ENCODE measurements around the gene TRAM2. TPM values are rescaled to one million over a fixed set of nuclear protein-coding genes. Genes with fewer than 3 reads are reported as not detected.
A peak's percentile ranks its signal among the peaks of the same experiment; 100 is the strongest.

The TRAM2 gene
- total RNA-seq, 4 donors from 2014 or later: 21.3 to 27.5 (median 23.7) TPM

- TF ChIP-seq POLR2A (IDR thresholded peaks at IDR 0.05) (no peak), CTCF (IDR thresholded peaks at IDR 0.05) (no peak), EP300 (IDR thresholded peaks at IDR 0.05) (no peak)
- peak overlapping the region in 1 of 4 donors; percentile 27 for H3K27ac ChIP-seq
- no peak overlapping the region for H3K4me3 ChIP-seq
- no peaks in the 10 kb centered on the region for H3K9me3 ChIP-seq
- WGBS, 2 donors: 84 to 87% methylated on average over 2 of the region's 2 CpGs
- peaks cover 0 to 25% (median 0%) of the 10 kb centered on the region in 3 donors for H3K36me3 ChIP-seq
- H3K27me3 ChIP-seq: no peaks in the 10 kb centered on the region
- DNase-seq (ENCODE audit: low spot score in 2 of 2): no peak
- H3K4me1 ChIP-seq: peaks cover 0 to 9% (median 0%) of the 10 kb centered on the region in 4 donors
Measured at GRCh38 chr6:52496631-52497030, 80.2 kb downstream of the TRAM2 start.

GRCh38 chr6:52495922-52496321 is 80.9 kb downstream of the TRAM2 start:
- Histone ChIP-seq H3K9me3 (no peaks in the 10 kb centered on the region), H3K4me3 (no peak overlapping the region), H3K36me3 (peaks cover 0 to 18% (median 0%) of the 10 kb centered on the region in 3 donors), H3K27ac (no peak overlapping the region), H3K4me1 (peaks cover 0 to 12% (median 0%) of the 10 kb centered on the region in 4 donors), H3K27me3 (no peaks in the 10 kb centered on the region)
- no peak for TF ChIP-seq POLR2A (IDR thresholded peaks at IDR 0.05)
- no peak for TF ChIP-seq CTCF (IDR thresholded peaks at IDR 0.05)
- no peak for TF ChIP-seq EP300 (IDR thresholded peaks at IDR 0.05)
- WGBS, 2 donors: 66 to 72% methylated on average over 3 of the region's 3 CpGs
- DNase-seq (ENCODE audit: low spot score in 2 of 2): no peak

GRCh38 chr6:52494298-52495072 is 82.4 kb downstream of the TRAM2 start:
- Histone ChIP-seq H3K9me3 (no peaks in the 10 kb centered on the region), H3K4me1 (peaks cover 0 to 12% (median 0%) of the 10 kb centered on the region in 4 donors), H3K27ac (no peak overlapping the region), H3K27me3 (no peaks in the 10 kb centered on the region), H3K4me3 (no peak overlapping the region), H3K36me3 (peaks cover 0 to 13% (median 0%) of the 10 kb centered on the region in 3 donors)
- 93 to 98% methylated on average over 7 of the region's 7 CpGs for WGBS, 2 donors
- DNase-seq (ENCODE audit: low spot score in 2 of 2): no peak
- TF ChIP-seq CTCF (IDR thresholded peaks at IDR 0.05) (no peak), POLR2A (IDR thresholded peaks at IDR 0.05) (no peak), EP300 (IDR thresholded peaks at IDR 0.05) (no peak)

- TF ChIP-seq CTCF (IDR thresholded peaks at IDR 0.05) (no peak), EP300 (IDR thresholded peaks at IDR 0.05) (no peak)
- Histone ChIP-seq H3K27me3 (no peaks in the 10 kb centered on the region), H3K4me3 (no peak overlapping the region), H3K36me3 (peaks cover 0 to 13% (median 0%) of the 10 kb centered on the region in 3 donors), H3K27ac (no peak overlapping the region), H3K4me1 (peaks cover 0 to 4% (median 0%) of the 10 kb centered on the region in 4 donors), H3K9me3 (no peaks in the 10 kb centered on the region)
- 47 to 64% methylated on average over 3 of the region's 3 CpGs for WGBS, 2 donors
- no peak for DNase-seq (ENCODE audit: low spot score in 2 of 2)
Measured at GRCh38 chr6:52493669-52494068, 83.2 kb downstream of the TRAM2 start.

All from tibial nerve (tissue), 4 donors.